ENCODE measurements around the gene ZNF646.
A peak's percentile ranks its signal among the peaks of the same experiment; 100 is the strongest.
"Not testable (repeated sequence)": the region's sequence is repeated elsewhere in the genome, so short reads cannot be mapped to it uniquely, and the experiment has no call there.

The ZNF646 gene

DNA sequence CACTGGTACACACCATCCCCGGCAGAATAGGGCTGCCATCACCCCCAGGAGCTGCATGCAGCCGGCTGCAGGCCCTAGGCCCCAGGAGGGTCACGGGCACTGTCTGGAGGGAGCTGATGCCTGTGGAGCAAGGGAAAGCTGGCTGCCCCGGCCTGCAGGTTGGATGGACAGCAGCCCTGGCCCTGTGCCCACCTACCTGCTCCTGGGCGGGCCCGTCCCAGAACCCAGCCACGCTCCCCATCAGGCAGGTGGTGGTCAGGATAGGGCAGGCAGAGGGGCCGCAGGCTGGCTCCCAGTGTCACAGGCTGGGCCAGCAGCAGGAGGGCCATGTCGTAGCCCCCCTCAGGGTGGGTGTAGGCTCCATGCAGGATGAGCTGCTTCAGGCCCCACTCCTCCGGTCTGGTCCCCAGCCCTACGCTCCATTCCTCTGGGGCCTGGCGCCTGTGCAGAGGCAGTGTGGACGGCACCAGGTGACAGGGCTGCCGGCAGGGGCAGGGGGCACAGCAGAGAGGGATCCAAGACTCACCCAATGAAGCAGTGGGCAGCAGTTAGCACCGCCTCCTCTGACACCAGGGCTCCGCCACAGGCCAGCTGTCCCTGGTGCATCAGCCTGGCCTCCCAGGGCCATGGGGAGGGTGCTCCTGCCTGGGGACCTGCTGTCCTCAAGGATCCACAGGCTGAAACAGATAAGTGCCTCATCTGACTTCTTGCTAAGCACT is 10.5 kb downstream of the ZNF646 start:
- no peak for DNase-seq

DNA sequence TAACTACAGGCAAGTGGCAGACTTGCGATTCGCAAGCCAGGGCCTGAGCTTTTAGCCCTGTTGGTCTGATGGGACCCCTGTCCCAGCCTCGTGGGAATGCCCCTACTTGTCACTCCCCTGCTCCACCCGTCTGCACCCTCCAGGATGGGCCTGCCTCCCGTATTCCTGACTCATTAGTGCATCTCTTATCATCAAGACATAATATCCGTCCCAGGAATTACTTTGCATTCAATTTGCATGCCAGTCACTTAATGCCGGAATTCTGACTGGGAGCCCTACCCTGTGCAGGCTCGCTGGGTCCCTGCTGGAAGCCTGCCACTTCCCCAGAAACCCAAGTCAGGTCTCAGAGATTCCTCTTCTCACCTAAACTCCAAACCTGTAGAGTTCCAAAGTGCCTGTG is 11.2 kb downstream of the ZNF646 start:
- no peak for DNase-seq

DNA sequence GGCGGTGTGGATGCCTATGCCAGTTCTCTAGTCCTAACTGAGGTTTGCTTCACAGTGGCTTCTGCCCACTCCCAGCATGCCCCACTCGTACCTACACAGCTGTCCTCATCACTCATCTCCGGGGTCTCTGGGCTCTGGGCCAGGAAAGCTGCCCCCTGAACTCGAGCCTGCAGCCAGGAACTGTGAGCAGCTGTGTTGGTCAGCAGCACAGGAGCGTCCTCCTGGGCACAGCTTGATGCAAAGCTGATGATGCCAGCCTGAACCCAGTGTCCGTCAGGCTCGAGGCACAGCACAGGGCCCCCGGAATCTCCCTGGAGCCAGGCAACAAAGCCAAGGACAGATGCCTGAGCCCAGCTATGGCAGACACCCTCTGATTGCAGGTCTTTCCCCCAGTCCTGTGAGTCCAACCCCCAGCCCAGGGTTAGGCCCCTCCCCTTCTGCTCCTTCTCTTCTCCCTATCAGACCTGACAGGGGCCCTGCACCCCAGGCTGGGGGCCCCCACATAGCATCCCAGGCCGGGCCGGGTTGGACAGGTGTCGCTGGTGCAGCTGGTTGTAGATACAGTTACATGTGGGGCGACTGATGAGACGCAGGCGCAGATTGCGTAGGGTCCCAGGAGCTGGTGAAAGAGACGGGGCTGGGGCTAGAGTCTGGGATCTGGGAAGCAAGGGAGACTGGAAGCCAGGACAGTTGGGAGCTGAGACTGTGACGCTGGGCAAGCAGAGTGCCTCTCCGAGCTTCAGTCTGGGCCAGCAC is 11.8 kb downstream of the ZNF646 start:
- DNase-seq: no peak

DNA sequence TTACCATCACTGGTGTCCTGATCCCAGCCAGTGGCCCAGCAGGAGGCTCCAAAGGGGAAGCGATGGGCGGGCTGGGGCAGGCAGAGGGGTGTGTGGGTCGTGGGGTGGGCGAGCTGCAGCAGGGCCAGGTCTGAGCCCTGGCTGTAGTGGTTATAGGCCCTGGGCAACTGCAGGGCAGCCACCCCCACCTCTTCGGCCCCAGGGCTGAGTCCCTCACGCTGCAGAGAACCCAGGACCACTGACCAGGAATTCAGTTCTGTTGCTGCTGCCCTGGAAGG is 12.3 kb downstream of the ZNF646 start:
- DNase-seq: no peak

DNA sequence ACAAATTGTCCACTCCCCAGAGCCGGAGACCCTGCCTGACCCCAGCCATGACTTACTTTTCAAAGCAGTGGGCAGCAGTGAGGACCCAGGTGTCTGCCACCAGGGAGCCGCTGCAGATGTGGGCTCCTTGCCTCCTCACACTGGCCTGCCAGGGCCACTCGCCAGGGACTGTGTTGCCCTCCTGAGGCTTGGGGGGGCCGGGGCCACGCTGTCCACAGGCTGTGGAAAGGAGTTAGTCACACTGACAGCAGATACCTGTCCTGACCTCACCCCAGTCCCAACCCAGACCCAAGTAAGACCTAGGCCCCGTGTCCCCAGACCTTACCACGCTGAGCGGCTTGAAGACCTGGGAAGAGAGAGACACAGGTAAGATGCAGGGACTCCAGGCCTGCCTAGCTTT is 13.3 kb downstream of the ZNF646 start:
- DNase-seq: no peak

DNA sequence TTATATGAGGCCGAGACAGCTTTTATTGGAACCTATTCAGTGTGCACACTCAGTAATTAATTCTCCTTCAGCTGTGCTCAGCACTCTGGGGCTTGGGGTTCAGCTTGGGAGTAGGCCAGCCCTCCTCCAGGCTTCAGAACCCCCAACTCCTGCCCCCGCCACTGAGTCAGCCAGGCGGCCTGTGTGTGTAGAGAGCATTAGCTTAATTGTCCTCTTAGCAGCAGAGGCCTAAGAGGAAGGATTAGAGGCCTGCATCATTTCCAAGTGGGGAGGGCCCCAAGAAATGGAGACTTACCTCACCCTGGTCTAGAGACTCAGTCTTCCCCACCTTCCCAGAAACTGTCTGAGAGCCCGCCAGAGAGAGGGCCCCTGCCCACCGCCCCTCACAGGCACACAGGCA is 13.7 kb downstream of the ZNF646 start:
- DNase-seq: no peak

DNA sequence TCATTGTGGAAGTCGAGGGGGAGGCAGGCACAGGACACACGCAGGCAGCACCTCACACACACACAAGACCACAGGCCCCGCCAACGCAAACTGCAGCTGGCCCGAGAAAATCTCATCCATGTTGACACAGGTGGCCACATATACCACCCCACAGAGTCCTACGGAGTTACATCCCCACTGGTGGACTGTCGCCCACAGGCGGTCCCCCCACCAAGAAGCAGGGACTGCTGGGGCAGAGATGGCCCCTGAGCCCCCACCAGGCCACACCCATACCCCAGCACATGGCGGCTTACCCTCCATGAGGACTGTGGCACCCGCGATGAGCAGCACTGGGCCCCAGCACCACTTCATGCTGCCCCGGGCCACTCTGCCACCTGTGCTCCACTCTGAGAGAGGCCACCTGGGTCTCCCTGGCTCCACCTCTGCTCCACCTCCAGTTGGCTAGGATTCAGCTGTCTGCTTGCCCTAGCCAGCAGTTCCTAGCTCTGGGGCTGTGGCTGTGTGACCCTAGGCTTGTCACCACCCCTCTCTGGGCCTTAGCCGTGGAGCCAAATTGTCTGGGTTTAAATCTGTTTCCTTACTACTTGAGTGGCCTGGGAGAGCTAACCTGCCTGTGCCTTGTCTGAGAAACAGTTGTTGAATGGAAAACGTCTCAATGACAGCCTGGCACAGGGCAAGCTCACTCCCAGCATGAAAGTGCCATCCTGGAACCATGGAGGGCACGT is 14.4 kb downstream of the ZNF646 start, which contains the start of gene PRSS53:
TSS of gene PRSS53 (minus strand) at position 485 of the 725 bp plus-strand sequence. CDS start at position 351, 134 bp downstream.
- no peak for DNase-seq

DNA sequence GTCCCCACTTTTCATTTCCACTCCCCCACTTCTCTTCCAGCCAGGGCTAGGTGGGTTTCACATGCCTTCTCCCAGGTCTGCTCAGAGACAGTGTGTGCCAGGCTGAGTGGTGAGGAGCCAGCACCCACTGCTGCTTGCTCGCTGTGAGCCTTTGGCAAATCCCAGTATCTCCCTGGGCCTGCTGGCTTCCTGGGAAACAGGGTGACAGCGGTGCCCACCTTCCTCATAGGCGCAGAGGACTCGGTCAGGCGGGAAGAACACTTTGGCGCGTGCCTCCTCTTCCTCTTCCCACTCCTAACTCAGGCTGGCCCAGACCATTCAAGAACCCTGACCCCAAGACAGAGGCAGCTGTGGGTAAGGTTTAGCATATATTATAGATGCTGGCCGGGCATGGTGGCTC is 15.0 kb downstream of the ZNF646 start:
- DNase-seq: no peak

DNA sequence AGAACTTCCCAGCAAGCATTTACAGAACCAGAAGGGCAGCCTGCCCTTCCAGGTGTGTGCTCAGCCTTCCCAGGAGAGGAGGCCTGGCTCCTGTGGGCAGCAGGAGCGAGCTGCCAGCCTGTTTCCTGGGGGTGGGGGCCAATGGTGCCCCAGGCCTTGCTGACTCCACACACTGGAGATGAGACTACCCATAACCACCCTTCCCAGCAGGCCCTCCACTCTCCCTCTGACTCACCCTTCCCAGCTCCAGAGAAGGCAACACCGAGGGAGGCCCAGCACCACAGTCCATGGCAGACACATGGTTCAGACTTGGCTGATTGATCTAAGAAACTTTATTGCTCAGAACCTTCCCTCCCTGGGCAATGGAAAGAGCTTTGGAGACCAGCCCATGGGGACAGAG is 16.3 kb downstream of the ZNF646 start:
- DNase-seq: no peak

DNA sequence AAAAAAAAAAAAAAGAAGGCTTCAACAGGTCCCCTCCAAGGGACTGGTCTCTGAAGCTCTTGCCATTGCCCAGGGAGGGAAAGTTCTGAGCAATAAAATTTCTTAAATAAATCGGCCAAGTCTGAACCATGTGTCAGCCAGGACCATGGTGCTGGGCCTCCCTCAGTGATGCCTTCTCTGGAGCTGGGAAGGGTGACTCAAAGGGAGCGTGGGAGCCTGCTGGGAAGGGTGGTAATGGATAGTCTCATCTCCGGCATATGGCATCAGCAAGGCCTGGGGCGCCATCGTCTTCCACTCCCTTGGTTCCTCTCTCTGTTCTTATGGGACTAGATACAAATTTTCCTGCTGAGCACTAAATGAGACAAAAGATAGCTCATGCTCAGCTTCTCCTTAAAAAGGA is 18.1 kb downstream of the ZNF646 start:
- no peak for DNase-seq

DNA sequence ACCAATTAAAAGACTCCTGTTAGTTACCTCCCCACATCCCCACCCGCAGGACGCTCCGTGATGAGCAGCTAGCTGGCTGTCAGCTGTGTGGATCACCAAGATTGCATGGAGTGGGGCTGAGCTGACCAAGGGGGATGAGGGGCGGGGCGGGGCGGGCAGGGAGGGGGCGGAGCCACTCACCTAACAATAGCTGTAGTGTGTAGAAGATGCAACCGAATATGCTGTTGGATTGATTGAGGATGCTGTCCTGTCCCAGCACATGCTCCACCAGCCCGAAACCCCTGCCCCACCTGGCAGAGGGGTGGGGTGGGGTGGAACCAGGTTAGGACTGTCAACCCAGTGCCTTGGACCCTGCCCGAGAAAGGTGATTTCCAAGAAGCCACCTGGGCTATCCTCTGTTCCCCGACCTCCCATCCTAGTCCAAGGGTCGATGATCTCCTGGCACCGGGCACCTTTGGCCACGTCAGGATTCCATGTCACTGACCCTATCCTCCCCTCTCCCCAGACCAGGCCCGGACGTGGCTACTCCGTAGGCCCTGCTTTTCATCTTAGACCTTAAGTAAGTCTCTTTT is 19.0 kb downstream of the ZNF646 start:
- DNase-seq: peak in 1 of 2 donors; percentile 59

DNA sequence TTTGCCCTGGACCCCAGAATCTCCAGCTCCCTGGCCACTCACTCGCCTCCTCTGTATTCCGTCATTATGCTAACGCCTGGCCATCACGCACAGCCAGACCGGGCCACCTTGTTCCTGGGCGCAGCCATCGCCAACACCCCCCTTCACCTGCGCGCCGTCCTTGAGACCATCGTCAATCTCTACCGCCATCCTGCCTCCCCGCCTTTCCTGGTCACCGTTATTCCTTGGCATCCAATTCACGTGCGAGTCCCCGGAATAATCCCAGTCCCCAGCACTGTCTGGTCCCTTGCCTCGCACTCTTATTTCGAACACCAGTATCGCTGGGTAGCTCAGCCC is 19.8 kb downstream of the ZNF646 start:
- no peak for DNase-seq

DNA sequence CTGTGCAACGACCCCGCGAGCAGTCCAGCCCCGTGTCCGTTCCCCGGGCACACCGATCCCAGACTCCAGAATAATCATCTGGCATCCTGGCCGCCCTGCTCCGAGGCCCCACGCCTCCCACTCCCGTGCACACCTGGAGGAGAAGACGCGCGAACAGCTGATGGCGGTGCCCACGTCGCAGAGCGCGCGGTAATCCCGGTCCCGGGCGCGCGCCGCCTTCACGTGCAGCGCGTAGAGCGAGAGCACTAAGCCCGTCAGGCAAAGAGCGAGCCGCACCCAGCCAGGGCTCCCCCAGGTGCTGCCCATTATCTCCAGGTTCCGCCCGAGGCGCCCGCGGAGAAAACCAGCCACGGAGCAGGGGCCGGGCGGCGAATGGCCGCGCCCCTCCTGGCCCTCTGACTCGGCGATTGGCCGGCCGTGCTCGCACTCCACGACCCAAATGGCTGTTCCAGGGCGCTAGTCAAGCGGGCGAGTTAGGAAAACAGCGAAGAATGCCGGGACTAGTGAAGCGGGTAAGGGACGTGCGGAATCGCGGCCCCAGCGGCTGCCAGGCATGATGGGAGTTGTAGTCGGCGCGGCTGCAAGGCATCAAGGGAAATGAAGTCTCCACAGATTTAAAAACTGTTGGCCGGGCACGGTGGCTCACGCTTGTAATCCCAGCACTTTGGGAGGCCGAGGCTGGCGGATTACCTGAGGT is 20.4 kb downstream of the ZNF646 start, which contains the start of gene VKORC1:
TSS of gene VKORC1 (minus strand) at position 374 of the 697 bp plus-strand sequence. CDS start at position 306, 68 bp downstream.
- peak; percentile 86 to 97 for DNase-seq

DNA sequence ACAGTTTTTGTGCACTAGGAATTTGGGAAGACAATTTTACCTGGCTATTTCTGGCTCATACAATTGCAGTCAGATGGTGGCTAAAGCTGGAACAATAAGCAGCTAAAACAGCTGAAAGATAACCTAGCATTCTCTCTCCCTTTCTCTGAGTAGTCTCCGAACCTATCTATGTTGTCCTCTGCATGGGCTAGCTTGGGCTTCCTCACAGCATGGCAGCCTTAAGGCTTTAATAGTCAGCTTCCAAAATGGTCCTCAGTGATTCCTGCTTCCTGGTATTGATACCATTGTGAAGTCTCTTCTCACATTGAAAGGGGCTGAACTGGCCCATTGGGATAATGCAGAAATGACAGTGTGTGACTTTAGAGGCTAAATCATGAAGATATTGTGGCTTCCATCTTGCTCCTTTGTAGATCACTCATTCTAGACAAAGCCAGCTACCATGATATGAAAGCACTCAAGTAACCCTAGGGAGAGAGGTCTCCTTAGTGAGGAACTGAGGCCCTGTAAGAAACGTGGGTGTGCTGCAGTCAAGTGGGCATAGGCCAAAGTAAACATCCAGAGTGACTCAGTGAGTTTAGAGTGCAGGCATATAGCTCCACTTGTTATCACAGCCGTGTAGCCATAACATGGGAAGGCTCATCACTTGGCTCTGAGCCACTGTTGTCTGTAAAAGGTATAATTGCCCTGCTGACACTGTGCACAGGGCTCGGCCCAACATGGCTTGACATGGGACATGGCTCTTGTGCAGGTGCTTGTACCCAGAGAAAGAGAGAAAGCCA is 25.8 kb downstream of the ZNF646 start:
- DNase-seq: no peak

DNA sequence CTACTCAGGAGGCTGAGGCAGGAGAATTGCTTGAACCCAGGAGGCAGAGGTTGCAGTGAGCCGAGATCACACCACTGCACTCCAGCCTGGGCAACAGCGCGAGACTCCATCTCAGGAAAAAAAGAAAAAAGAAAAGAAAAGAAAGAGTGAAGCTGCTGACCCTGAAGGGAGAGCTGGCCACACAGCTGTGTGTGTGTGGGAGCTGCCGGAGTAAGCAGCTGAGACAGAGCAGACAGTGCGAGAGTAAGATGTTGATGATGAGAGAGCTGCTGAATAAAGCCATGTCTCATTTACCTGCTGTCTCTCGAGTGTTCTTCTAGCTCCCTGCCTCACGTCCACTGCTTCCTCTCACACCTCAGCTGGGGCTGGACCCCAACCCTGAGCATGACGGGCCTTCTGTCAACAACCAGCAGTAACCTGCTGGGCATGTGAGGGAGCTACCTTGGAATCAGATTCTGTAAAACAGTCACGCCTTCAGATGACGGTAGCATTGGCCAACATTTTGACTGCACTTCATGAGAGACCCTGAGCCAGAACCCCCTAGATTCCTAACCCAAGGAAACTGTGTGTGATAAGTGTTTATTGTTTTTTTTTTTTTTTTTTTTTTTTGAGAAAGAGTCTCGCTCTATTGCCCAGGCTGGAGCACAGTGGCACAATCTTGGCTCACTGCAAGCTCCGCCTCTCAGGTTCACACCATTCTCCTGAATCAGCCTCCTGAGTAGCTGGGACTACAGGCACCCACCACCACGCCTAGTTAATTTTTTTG is 26.8 kb downstream of the ZNF646 start:
- DNase-seq: not testable (repeated sequence)

DNA sequence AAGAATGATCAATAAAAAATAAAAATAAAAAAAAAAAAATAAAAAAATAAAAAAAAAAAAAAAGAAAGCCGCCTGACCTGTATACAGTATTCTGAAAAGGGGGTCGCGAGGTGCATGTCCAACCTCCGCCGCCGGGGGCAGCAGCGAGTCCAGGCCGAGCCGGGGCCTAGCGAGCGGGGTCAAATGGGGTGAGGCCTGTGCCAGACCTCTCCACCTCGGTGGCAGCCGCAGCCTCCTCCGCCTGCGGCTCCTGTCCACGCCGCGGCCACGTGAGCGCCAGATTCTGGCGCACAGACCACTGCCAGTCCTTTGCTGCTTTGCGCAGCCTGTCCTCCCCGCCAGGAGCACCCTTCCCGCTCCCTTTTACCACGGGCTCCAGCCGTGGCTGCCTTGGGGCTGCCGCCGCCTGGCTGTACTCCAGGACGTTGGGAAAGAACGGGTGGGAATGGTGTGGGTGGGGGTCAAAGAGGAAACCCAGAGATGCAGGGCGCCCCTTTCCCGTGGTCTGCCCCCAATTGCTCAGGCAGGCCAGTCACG is 31.5 kb downstream of the ZNF646 start:
- peak in 1 of 2 donors; percentile 59 for DNase-seq

DNA sequence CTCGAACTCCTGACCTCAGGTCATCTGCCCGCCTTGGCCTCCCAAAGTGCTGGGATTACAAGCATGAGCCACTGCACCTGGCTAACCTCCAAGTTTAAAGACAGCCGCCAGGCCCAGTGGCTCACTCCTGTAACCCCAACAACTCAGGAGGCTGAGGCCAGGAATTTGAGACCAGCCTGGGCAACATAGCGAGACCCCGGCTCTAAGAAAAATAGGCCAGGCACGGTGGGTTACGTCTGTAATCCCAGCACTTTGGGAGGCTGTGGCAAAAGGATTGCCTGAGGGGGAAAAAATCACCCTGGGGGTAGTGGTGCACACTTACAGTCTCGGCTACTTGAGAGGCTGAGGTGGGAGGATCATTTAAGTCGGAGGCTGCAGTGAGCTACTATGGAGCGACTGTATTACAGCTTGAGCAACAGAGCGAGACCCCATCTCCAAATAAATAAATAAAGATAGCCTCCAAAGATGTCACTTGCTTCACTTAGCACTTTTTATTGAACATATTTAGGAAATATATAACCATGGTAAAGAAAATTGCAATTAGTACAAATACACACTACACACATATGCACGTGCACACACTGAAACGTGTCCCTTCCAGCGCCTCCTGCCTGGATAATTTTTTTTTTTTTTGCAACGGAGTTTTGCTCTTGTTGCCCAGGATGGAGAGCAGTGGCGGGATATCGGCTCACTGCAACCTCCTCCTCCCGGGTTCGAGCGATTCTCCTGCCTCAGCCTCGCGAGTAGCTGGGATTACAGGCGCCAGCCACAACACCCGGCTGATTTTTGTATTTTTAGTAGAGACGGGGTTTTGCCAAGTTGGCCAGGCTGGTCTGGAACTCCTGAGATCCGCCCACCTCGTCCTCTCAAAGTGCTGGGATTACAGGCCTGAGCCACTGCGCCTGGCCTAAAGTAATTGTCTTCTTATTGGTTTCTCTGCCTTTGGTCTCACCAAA is 32.6 kb downstream of the ZNF646 start:
- DNase-seq: no peak

DNA sequence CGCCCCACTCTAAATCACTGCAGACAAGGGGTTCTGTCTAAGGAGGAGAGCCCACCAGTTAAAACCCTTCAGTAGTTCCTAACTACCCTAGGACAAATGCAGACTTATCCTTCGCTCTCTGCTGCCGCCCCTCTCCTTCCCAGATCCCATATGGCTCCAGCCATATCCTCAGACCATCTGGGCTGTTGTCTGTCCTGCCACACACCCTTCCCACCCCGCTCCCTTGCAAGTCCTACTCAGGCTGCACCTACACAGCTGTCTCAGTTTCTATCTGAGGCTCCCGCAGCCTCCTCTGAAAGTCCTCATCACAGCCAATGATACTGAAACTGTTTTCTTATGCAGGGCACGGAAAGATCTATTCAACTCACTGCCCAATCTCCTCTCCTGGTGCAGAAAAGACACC is 33.2 kb downstream of the ZNF646 start:
- no peak for DNase-seq

DNA sequence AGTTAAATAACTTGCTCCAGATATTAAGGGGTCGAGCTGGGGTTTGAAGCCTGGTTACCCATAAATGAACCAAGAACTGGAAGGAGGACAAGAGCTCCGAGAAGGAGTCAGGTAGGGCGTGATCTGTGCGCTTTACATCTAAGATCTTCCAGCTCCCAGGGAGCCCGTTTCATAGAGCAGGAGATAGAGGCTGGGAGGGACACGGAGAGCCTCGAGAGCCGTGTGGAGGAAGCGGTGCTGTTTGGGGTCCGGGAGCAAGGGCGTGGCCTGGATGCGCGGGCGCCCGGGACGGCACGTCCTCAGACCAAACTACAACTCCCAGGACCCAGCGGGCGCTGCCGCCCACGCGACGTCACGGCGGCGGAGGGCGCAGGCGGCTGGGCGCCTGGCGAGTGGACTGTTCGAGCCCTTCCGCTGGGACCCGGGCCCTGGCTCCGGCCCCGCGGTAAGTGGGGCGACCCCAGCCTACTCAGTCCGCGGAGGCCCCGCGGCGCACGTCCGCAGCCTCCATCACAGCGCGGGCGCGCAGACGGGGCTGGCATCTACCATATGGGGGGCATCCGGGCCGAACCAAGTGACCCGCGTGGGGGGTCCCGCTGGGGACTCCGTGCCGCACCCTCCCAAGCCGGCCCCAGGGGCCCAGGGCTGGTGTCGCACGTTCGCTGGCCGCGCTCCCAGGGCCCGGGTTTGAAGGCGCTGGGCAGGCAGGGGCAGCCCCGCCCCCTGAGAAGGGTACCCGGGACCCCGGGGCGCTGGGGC is 34.0 kb downstream of the ZNF646 start, which contains the start of gene BCKDK:
TSS of gene BCKDK (plus strand) at position 352 of the 759 bp plus-strand sequence. CDS start 838 bp downstream, outside the sequence.
- peak; percentile 32 to 53 for DNase-seq
